BJ (cell line): ENCODE data around the gene MTOR. TPM values are rescaled to one million over a fixed set of nuclear protein-coding genes. Genes with fewer than 3 reads are reported as not detected.
A peak's percentile ranks its signal among the peaks of the same experiment; 100 is the strongest.

Experiments used
- CTCF ChIA-PET: fragments of 350-600 bp; formaldehyde crosslinking; extraction: SDS; loops from one replicate; lab custom pipeline; 2021; ENCODE audit warnings: antibody characterized with exemption, inconsistent platforms; lab: Yijun Ruan, JAX
- POLR2A ChIA-PET: fragments of 300-600 bp; sonication (Branson Sonifier 250); formaldehyde crosslinking; extraction: SDS; loops from one replicate; lab custom pipeline; 2021; ENCODE audit warnings: antibody characterized with exemption; lab: Charles Lee
- DNase-seq: peaks from one replicate; pipeline ENCODE4 v3.0.0-alpha.2; 2011; ENCODE audit warnings: low read depth
- H3K27me3 ChIP-seq: 2 replicates; pipeline ENCODE4 v1.6.0; 2011; ENCODE audit warnings: low read length; ENCODE audit not compliant: control insufficient read depth, insufficient read depth
- H3K36me3 ChIP-seq: 2 replicates; pipeline ENCODE4 v1.5.1; 2011; ENCODE audit warnings: low read length; ENCODE audit not compliant: control insufficient read depth, insufficient read depth
- H3K4me3 ChIP-seq: 2 replicates; pipeline ENCODE4 v1.5.1; 2011; ENCODE audit warnings: low read depth, mild to moderate bottlenecking, control low read depth, low read length
- CTCF ChIP-seq: IDR thresholded peaks from 2 replicates; pipeline ENCODE4 v1.5.1; 2011; ENCODE audit warnings: low read depth, mild to moderate bottlenecking, control low read depth, inconsistent platforms, low read length, moderate library complexity; ENCODE audit not compliant: insufficient read depth
- polyA plus RNA-seq: library from polyadenylated mRNA; depleted of rRNA; stranded (reverse); fragments of >200 nt; gene quantifications from 2 replicates; pipeline ENCODE4 v1.2.3, GENCODE V29; 2011

The MTOR gene
- polyA plus RNA-seq, 1 experiment, result 31.6 TPM

GRCh38 chr1:11280719-11281376 lies 18.5 kb upstream of the MTOR start:
- ChIA-PET POLR2A (no interaction called here), CTCF (no interaction called here)
- no peak overlapping the region for H3K4me3 ChIP-seq

GRCh38 chr1:11279630-11280029 lies 17.3 kb upstream of the MTOR start:
- Histone ChIP-seq H3K4me3 (no peak overlapping the region), H3K27me3 (no peaks in the 10 kb centered on the region), H3K36me3 (no peaks in the 10 kb centered on the region)
- ChIA-PET CTCF (no interaction called here), POLR2A (no interaction called here)
- no peak for TF ChIP-seq CTCF
- no peak for DNase-seq

More at GRCh38 chr1:11280719-11281376, 18.5 kb upstream of the MTOR start:
- no peak for DNase-seq
- Histone ChIP-seq H3K36me3 (0 out of 2 replicates have a peak, but pooled peaks cover 3% of the 10 kb centered on the region), H3K27me3 (no peaks in the 10 kb centered on the region)
- no peak for TF ChIP-seq CTCF

- ChIA-PET POLR2A (no interaction called here), CTCF (no interaction called here)
- H3K27me3 ChIP-seq, result no peaks in the 10 kb centered on the region
- no peaks in the 10 kb centered on the region for H3K36me3 ChIP-seq
- H3K4me3 ChIP-seq, result no peak overlapping the region
- TF ChIP-seq CTCF, result no peak
- DNase-seq, result no peak
Observed at GRCh38 chr1:11279152-11279551, 16.8 kb upstream of the MTOR start.

- Histone ChIP-seq H3K4me3 (peak overlapping the region; percentile 62), H3K36me3 (no peaks in the 10 kb centered on the region), H3K27me3 (no peaks in the 10 kb centered on the region)
- no peak for DNase-seq
- POLR2A ChIA-PET, result no interaction called here
- CTCF ChIA-PET, result interaction anchor here (1.1 to 1.4 kb wide), 2 partner anchors 29 to 236 kb away, joined by 3 to 4 read pairs; no protein-coding TSS in a partner anchor
- TF ChIP-seq CTCF, result no peak
Observed at GRCh38 chr1:11273595-11274234, 11.4 kb upstream of the MTOR start.

- Histone ChIP-seq H3K4me3 (peak within 1 kb of the TSS; percentile 62), H3K36me3 (no peaks in the 10 kb centered on the region), H3K27me3 (no peaks in the 10 kb centered on the region)
- ChIA-PET CTCF (interaction anchor here (0.6 to 1.4 kb wide), 3 partner anchors 29 to 372 kb away, joined by 3 to 4 read pairs (median 3); no protein-coding TSS in a partner anchor), POLR2A (no interaction called here)
- no peak for DNase-seq
- TF ChIP-seq CTCF, result peak; percentile 35; the same call in 1 of the 2 replicates
Observed at GRCh38 chr1:11272832-11273594, 10.7 kb upstream of the MTOR start, which contains the start of gene UBIAD1. Gene UBIAD1, plus strand, starts transcription at chr1:11273198. Its CDS starts 334 bp downstream, at chr1:11273532.
